HG02885 (cell line): ENCODE data around the gene PHB1.
A peak's percentile ranks its signal among the peaks of the same experiment; 100 is the strongest.
"Not testable (repeated sequence)": the region's sequence is repeated elsewhere in the genome, so short reads cannot be mapped to it uniquely, and the experiment has no call there.

Source experiments
- ATAC-seq: cut with Tn5 transposase; IDR thresholded peaks from one replicate; pipeline ENCODE4 v1.9.1; 2021; ENCODE audit warnings: mild to moderate bottlenecking; ENCODE audit not compliant: unreplicated experiment, poor library complexity

The PHB1 gene

DNA sequence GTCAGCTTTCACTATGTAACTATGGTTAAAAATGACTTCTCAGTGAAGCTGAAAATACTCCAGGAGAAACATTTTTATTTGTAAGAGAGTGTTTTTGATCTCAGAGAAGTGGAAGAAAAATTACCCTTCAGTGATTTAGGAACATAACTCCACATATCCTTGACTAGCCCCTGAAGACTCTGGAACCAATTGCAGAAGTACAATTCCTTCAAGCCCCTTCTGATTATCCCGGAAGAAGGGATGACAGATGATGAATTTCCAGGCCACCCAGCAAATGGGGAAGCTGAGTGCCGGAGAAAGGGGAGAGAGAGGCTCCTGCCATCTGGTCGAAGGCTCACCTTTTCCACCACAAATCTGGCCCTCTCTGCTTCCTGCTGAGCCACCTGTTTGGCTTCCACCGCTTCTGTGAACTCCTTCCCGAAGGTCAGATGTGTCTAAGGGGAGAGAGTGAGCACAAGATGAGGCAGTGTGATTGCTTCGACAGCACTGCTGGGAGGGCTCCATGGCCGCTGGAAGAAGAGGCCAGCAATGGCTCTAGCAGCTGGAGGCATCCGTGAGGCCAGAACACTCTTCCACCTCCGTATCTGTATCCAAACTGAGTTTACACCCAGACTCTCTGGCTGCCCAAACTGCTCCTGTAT lies 8.1 kb downstream of the PHB1 start:
- ATAC-seq: no peak

DNA sequence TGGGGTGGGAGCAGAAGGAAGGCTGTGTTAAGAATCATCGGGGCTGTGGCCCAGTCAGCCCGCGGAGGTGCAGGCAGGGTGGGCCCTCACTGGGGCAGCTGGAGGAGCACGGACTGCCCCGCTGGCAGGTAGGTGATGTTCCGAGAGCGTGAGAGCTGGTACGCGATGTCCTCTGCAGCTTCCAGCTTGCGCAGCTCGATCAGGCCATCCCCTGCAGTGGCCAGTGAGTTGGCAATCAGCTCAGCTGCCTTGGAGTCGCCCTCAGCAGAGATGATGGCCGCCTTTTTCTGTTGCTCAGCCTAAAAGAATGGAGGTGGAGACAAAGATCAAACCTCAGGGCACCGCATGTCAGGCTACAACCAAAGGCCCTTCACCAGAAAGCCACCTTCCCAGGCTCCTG lies 9.8 kb downstream of the PHB1 start:
- ATAC-seq: no peak

DNA sequence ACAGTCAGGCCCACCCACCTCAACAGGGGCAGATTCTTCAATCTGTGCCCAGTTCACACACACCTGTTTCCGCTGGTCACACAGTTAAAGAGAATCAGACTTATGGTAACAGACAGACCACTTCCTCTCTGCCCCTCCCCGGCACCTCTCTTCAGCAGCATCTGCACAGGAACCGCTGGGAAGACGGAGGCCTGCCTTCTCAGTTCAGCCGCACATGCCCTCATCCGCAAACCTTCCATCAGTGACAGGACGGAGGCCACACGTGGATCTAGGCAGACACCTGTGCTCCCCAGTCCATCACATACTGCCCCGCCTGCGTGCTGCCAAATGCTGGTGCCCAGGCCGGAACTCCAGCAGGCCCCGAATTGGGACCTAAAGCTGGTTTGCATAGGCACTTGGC lies 10.3 kb downstream of the PHB1 start:
- no peak for ATAC-seq

DNA sequence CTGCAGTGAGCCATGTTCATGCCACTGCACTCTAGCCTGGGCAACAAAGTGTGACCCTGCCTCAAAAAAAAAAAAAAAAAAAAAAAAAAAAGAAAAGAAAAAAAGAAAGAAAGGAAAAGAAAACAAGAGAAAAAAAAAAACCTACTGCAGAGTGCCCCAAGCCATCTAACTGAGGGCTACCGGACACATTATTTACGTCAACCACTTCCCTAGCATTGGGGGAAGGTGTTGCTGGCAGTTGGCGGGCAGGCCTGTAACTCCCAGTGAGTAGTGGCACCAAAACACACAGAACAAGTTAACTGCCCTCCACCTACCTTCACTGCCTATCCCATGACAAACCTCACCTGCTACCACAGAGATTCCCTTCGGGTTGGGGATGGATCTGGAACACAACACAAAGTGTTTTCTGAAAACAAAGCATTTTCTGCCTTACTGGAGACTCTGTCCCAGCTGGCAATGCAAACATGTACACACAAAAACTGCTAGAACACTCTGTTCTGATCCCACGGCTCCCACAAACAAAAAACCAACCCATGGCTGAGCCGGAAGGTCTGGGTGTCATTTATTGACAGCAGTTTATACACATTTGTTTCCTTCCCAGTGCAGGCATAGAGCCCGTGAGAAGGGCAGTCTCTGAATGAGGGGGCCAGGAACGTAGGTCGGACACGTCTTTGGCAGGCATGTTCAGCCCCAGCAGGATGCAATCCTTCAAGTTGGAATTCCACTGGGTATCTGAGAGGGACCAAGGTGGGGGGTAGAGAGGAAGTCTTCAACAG lies 11.0 kb downstream of the PHB1 start:
- no peak for ATAC-seq

DNA sequence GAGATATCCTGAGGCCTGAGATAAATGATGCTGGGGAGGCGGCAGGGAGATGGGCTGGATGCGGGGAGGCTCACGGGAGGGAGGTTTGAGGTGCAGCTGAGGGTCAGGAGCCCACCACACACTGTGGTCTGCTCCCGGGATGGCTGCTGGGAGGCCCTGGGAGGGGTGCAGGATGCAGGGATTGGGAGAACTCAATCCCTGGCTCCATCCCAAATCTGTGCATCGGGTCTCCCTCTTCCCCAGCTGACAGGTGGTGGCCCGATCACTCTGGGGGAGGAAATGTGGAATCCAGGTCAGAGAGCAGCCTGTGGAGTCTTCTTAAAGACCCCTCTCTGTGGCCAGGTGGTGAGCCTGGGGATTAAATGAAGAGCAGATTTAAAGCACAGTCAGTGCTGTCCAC lies 12.0 kb downstream of the PHB1 start:
- no peak for ATAC-seq

DNA sequence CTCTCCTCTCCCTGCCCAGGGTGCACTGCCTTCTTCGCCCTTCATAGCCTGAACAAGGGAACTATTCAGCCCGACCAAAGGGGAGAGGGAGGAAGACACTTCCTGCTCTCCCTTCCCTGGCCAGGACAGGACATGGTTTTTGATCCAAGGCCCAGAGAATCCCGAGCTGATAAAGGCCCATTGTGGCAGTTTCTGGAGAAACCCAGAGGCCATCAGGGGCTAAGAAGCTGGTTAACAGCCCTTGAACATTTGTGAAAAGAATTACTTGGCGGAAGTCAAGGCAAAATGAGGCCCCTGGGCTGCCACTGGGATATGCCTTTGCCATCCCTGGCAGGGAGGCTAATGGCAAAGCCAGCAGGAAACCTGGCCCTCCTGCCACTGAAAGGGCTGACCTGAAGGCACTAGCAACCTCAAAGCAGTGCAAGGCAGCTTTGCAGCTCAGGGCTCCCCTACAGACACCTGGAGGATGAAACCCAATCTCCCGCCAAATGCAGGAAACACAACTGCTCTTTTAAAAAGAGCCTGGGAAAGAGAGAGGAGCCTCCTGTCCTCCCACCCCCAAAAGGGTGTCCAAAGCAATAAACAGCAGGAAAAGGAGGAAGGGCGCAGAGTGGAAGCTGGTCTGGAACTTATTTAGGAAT lies 12.6 kb downstream of the PHB1 start:
- ATAC-seq: no peak

DNA sequence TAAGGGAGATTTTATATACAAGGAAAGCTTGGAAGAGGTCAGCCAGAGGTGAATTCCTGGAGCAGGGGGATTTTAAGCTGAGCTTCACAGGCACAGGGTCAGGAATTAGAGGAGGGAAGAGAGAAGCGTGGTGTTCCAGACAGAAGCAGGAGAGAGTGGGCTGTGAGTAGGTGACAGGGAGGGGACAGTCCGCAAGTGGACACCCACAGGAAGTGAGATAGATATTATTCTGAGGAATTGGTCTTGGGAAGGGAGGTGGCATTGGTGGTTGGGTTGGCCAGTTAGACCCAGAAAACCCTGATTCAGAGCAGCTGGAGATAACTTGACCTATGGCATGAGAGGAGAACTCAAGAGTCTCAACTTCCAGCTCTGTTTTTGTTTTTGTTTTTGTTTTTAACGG lies 14.7 kb downstream of the PHB1 start:
- ATAC-seq: no peak

DNA sequence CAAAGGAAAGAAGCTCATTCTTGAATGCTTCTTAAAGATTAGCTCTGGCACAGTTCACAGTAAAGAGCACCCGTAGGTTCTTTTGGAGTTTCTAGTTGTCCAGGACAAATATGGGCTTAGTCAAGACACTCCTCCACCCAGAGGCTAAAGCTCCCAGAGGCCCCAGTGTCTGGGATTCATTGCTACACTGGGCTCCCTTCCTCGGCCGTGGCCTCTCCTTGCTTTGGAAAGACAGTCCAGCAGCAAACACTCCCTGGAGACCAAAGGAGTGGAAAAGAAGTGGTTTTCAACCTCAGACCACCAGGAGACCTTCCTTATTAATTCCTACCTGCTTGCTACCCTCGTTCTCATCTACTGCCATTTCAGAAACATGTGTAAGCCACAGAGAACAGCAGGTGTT lies 17.1 kb downstream of the PHB1 start:
- no peak for ATAC-seq

DNA sequence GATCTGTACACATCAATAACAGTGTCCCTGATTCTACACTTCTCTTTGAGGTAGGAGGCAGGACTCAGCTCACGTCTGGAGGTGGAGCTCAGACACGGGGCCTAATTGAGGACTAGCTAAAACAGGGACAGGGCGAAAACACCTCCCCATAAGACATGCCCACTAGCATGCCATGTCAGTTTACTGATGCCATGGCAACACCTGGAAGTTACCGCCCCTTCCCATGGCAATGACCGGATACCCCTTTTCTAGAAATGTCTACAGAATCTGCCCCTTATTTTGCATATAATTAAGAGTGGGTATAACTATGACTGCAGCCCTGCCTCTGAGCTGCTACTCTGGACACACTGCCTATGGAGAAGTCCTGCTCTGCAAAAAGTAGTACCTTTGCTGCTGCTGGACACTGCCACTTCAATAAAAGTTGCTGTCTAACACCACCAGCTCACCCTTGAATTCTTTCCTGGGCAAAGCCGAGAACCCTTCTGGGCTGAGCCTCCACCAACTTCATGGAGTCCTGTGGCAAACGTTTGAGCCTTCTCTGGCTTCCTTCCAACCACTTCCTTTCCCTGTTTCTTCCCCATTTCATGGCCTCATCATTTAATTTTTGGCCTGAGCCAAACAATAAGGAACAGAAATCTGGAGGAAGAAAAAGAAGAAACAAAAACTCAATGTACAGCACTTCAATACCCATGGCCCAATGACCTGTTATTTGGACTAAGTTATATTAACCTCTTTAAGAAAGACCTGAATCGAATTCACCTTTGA lies 21.0 kb downstream of the PHB1 start:
- ATAC-seq: no peak

DNA sequence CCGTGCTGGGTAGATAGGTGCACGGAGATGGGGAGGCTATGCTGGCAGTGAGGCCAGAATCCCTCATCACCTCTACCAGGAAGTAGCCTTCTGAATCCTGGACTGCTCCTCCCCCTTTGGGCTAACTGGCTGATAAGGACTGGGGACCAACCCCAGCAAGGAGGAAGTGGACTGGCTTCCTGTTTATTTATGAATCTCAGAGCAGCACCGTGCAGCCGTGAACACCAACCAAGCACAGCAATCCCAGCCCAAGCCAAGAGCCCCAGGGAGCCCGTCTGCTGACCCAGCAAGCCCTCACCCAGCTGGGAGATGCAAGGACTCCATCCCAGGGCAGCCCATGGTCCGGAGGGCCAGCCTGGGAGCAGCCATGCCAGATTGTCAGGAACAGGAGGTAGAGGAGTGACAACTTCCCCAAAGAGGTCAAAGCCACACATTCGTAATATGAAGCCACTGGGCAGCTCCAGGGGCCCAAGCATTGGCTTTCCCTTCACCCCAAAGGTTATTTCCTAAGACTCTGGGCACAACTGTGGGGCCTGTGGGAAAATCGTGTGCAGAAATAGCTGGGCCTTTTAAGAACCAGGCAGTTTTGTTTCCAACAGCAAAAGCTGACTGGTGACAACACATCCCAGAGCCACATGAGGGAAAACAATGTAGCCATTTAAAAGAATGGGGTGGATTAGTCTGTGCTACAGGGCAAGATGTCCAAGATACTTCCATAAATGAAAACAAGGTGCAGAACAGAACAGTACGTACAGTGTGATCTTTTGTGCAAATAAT lies 23.9 kb downstream of the PHB1 start:
- ATAC-seq: no peak

DNA sequence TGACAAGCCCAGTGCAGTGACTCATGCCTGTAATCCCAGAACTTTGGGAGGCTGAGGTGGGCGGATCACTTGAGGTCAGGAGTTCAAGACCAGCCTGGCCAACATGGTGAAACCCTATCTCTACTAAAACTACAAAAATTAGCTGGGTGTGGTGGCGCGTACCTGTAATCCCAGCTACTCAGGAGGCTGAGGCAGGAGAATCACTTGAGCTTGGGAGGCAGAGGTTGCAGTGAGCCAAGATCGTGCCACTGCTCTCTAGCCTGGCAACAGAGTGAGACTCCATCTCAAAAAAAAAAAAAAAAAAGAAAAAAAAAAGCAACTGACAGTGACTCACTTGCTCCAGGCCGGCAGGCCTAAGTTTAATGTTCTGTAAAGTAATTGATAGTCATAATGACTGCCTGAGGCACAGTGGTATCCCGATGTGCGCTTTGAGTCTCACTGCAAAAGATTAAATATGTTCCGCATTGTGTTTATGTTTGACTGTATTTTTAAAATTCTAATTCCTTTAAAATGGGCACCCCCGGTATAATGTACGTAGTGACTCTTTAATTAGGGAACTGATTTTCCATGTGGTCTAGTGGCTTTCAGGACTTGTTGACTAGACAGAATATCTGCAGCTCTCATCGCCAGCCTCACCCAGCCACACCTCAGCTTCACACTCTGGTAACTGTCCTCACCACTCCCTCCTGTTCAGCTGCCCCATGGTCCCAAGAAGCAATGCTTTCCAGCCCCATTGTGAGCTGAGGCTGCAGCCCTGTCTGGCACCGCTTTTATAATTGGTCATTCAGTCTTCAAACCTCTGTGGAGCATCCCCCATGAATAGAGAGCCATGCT lies 25.0 kb downstream of the PHB1 start:
- not testable (repeated sequence) for ATAC-seq

DNA sequence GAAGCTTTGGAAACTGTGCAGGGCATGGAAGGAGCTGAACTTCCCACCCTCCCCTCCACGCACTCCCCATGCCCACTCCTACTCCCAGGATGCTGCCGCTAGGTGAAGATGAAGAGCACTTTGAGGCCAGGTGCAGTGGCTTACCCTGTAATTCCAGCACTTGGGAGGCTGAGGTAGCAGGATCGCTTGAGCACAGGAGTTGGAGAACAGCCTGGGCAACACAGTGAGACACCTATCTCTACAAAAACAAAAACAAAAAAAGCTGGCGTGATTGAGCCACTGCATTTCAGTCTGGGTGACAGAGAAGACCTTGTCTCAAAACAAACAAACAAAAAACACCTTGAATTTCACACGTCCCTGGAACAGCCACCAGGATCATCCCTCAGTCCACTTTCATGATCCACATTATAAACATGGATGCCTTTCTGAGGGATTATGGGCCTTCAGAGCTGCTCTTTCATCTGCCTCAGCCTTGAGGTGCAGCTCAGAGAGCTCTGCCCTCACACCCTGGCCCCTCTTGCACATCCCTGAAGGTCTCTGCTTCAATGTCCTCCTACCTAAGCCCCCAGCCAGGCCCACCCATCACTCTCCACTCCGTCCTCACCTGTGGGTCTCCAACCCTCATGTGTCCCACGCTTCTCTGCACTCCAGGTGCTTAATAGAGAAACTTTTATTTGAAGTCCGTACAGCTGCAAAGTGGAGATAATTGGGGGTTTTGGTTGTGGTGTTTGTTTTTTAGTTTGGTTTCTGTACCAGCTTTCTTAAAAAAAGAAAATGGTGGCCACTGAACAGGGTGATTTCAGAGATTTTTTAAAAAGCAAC lies 25.8 kb downstream of the PHB1 start:
- peak; percentile 19 for ATAC-seq

DNA sequence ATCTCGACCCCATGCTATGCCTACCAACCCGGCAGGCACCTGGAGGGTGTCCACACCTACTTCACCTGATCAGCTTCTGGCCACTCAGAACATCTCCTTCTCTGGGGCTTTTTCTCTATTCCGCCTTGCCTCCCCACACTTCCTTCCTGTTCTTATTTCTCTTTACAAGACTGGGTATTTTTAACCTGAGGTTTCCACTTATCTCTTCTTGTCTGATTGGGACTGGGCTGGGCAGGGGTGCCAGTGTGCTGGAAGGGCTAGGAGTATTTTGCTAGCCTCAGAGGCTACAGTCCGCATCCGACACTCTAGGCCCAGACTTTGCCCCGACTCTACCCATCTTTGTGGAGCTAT lies 26.4 kb downstream of the PHB1 start:
- peak; percentile 55 for ATAC-seq

DNA sequence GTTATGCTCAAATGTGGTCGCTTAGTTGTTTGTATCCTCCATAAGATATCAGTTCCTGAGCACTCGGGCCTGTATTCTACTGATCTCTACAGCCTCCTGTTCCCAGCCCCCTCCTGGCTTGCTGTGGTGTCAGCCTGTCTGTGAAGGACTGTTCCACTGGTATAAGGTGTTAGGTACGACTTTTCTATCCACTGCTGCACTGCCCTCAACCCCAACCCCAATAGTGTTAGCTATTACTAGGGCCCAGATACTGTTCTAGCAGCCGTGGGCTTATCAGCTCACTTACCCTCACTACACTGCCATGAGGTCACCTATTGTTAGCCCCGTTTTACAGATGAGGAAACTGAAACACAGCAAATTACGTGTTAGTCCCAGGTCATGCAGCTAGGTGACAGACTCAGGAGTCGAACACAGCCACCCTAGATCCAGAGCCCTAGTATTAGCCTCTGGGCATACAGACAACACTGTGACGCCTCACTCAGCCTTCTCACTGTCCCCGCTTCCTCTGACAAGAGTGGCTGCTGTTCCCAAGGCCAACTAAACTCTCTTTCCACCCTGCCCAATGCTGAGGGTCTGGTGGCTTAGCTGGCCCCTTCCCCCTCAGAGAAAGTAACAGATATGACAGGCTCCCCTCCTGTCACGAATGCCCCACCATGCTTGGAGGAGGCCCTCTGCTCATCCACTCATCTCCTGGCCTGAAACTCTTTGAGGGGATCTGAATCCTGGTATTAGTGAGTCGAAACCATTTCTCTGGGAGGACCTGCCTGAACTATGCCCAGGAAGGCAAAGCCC lies 27.0 kb downstream of the PHB1 start:
- peak; percentile 36 for ATAC-seq

DNA sequence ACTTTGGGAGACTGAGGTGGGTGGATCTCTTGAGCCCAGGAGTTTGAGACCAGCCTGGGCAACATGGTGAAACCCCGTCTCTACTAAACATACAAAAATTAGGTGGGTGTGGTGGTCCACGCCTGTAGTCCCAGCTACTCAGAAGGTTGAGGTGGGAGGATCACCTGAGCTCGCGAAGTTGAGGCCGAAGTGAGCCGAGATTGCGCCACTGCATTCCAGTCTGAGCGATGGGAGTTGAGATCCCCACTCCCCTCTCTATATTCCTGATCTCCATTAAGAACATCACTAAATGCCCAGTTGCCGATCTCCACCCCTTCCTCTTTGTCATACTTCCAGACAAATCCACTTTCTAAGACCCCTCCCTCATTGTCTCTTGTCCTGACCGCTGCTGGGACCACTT lies 28.3 kb downstream of the PHB1 start:
- no peak for ATAC-seq

DNA sequence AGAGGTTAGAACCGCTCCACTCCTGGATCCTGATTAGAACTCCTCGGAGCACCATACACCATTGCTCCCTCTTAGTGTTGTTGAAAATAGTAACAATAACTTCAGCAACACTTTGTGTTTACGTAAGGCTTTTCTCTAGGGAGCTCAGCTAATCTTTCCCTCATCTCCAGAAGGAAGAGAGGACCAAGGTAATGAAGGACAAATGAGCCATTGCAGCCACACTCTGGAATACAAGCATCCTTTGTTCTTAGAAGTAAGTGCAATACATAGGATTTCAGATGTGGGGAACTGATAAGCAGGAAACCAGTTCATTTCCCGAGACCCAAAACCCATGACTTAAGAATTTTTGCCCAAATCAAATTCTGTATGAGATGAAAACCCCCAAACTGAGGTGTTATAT lies 29.7 kb downstream of the PHB1 start:
- ATAC-seq: no peak

DNA sequence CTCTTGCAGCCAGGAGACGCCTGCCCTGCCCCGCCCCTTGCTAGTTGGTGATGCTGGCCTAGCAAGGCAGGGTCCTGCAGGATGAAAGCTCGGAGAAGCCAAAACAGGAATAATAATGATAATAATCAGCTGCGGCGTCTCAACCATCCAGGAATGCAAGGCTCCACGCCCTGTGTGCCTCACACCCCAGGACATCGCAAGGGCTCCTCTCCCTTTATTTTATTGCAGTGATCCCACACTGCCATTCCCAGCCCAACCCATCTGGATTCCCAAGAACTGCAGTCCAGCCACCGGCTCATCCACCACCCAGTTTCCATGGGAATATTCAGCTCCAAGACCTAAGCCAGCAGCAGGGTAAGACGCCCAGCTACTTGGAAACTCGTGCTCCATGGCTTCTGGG lies 31.6 kb downstream of the PHB1 start:
- ATAC-seq: no peak

DNA sequence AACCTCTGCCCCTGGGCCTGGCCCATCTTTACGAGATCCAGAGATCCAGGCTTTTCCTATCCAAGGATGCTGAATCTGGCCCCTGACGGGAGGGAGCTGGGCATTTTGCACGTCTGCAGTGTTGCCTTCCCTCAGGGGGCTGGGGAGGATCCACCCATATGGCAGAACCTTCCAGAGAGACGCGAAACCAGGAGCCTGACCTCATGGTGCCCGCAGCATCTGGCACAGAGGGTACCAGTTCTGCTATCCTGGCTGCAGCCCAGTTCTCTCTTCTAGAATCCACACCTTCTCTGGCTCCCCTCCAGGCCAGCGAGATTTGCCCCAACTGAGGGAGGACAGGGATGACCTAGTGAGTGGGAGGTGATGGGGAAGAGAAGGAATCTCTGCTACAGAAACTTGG lies 32.1 kb downstream of the PHB1 start:
- ATAC-seq: no peak
